Measurements from ENCODE around the gene FGF12.

The FGF12 gene

DNA sequence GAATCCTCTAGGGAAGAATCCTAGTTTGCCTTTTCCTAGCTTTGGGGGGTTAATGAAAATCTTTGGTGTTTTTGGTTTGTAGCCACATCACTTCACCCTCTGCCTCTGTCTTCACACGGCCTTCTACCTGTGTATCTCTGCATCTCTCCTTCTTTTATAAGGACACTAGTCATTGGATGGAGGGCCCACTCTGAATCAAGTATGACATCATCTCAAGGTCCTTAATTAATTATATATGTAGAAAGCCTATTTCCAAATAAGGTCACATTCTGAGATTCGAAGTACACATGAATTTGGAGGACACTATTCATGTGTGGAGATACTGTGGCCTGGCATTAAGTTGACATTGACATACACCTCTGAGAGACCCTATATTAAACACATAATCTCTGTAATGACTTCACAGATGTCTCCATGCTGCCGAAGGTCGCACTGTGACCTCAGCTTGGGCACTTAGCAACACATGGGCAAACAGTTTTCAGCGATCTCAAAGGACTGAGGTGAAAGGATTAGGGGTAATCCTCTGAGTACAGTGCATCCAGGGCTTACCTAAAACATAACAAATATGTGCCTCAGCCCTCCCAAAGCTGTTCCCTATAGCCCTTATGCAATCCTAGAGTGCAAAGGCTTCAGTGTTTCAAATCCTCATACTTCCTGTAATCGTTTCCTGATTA lies 446.0 kb downstream of the FGF12 start:
- no peak overlapping the region for H3K4me3 ChIP-seq (ENCODE audit: low read length)
- 91% methylated on average over 6 of the region's 6 CpGs for WGBS
- H3K9ac ChIP-seq (ENCODE audit: low read depth, low read length) = no peak overlapping the region
- no peaks in the 10 kb centered on the region for H3K9me3 ChIP-seq (ENCODE audit: insufficient read depth, low read depth, low read length)
- H3K27me3 ChIP-seq (ENCODE audit: insufficient read depth, low read length) = no peaks in the 10 kb centered on the region
- no peak overlapping the region for H3K27ac ChIP-seq (ENCODE audit: low read depth, low read length)
- H3K36me3 ChIP-seq (ENCODE audit: insufficient read depth, low read length) = no peaks in the 10 kb centered on the region
- H3K4me1 ChIP-seq (ENCODE audit: insufficient read depth, low read length) = no peaks in the 10 kb centered on the region

DNA sequence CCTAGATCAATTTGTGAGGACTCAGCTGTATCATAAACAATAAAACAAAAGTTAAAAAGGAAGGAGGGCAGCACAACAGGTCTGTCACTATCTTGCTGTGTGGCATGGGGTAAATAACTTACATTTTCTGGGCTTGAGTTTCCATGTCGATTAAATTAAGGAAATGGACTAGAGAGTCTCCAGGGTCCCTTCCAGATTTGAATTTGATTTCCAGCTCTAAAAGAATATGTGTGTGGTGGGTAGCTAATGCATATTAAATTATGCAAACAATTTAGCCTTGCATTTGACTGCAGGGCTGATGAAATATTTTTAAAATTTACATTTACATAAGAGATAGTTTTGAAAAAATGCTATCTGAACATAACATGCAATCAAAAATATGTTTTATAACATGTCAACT lies 447.7 kb downstream of the FGF12 start:
- Histone ChIP-seq H3K9ac (ENCODE audit: low read depth, low read length) (no peak overlapping the region), H3K4me3 (ENCODE audit: low read length) (no peak overlapping the region), H3K27ac (ENCODE audit: low read depth, low read length) (no peak overlapping the region), H3K9me3 (ENCODE audit: insufficient read depth, low read depth, low read length) (no peaks in the 10 kb centered on the region), H3K4me1 (ENCODE audit: insufficient read depth, low read length) (no peaks in the 10 kb centered on the region), H3K36me3 (ENCODE audit: insufficient read depth, low read length) (no peaks in the 10 kb centered on the region), H3K27me3 (ENCODE audit: insufficient read depth, low read length) (no peaks in the 10 kb centered on the region)
- 90% methylated on average over 1 of the region's 1 CpG for WGBS

DNA sequence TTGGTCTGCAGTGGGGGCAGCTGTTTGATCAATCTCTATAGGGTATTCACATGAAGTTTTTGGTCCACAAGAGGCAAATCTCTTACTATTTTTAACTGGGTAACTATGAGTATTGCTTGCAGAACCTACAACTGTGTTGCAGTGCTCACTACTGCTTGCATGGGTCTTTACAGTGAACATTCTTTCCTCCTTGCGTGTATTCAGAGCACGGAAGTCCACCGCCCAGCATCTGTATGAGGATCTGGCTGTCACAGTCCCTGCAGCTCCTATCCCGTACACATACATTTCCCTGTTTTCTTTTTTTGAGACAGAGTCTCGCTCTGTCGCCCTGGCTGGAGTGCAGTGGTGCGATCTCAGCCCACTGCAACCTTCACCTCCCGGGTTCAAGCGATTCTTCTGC lies 449.9 kb downstream of the FGF12 start:
- no peak overlapping the region for H3K9ac ChIP-seq (ENCODE audit: low read depth, low read length)
- H3K9me3 ChIP-seq (ENCODE audit: insufficient read depth, low read depth, low read length) = no peaks in the 10 kb centered on the region
- no peak overlapping the region for H3K27ac ChIP-seq (ENCODE audit: low read depth, low read length)
- peaks cover 14% of the 10 kb centered on the region for H3K4me1 ChIP-seq (ENCODE audit: insufficient read depth, low read length)
- no peaks in the 10 kb centered on the region for H3K27me3 ChIP-seq (ENCODE audit: insufficient read depth, low read length)
- H3K4me3 ChIP-seq (ENCODE audit: low read length) = no peak overlapping the region
- 94% methylated on average over 9 of the region's 9 CpGs for WGBS
- no peaks in the 10 kb centered on the region for H3K36me3 ChIP-seq (ENCODE audit: insufficient read depth, low read length)

DNA sequence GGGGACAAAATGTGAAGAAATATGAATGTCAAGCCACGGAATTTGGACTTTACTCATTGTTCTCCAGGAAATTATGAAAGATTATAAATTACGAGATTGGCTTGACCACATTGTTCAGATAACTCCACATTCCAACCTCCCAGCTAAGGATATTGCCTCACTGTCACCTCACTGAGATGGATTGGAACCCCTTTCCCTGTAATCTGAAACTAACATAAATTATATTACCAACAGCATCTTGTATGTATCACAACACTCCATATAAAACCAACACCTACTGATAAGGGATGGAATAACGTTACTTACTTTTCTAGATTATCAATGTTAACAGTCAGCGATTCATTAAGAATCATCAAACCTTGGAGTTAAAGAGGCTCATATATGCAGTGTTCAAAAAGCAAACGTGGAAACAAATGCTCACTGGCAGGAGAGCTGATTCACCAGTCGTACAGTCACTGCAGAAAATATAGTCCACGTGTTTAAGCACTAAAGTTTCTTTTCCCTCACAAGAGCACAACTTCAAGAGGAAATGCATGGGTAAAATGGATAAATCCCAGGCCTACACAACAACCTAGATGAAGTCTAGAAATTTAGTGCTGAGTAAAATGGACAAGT lies 451.5 kb downstream of the FGF12 start:
- no peaks in the 10 kb centered on the region for H3K36me3 ChIP-seq (ENCODE audit: insufficient read depth, low read length)
- H3K4me3 ChIP-seq (ENCODE audit: low read length) = no peak overlapping the region
- no peaks in the 10 kb centered on the region for H3K27me3 ChIP-seq (ENCODE audit: insufficient read depth, low read length)
- H3K9me3 ChIP-seq (ENCODE audit: insufficient read depth, low read depth, low read length) = no peaks in the 10 kb centered on the region
- 92% methylated on average over 7 of the region's 7 CpGs for WGBS
- H3K27ac ChIP-seq (ENCODE audit: low read depth, low read length) = no peak overlapping the region
- H3K9ac ChIP-seq (ENCODE audit: low read depth, low read length) = no peak overlapping the region
- H3K4me1 ChIP-seq (ENCODE audit: insufficient read depth, low read length) = peaks cover 14% of the 10 kb centered on the region

DNA sequence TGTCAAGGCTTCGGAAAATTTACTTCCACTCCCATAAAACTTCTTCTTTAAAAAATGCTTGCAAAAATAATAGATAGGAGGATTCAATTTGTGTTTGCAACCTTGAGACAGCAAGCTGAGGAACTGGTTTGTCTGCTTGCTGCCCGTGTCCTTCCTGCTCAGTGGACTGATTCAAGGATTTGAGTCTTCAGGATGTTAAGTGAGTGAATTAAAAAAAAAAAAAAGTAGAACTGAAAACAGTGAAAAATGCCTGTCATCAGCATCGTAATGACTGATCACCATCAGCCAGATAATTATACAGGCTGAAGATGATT lies 453.7 kb downstream of the FGF12 start:
- no peak overlapping the region for H3K9ac ChIP-seq (ENCODE audit: low read depth, low read length)
- 84% methylated on average over 2 of the region's 3 CpGs for WGBS
- no peaks in the 10 kb centered on the region for H3K27me3 ChIP-seq (ENCODE audit: insufficient read depth, low read length)
- no peaks in the 10 kb centered on the region for H3K9me3 ChIP-seq (ENCODE audit: insufficient read depth, low read depth, low read length)
- peaks cover 14% of the 10 kb centered on the region for H3K4me1 ChIP-seq (ENCODE audit: insufficient read depth, low read length)
- H3K36me3 ChIP-seq (ENCODE audit: insufficient read depth, low read length) = no peaks in the 10 kb centered on the region
- no peak overlapping the region for H3K27ac ChIP-seq (ENCODE audit: low read depth, low read length)
- no peak overlapping the region for H3K4me3 ChIP-seq (ENCODE audit: low read length)

DNA sequence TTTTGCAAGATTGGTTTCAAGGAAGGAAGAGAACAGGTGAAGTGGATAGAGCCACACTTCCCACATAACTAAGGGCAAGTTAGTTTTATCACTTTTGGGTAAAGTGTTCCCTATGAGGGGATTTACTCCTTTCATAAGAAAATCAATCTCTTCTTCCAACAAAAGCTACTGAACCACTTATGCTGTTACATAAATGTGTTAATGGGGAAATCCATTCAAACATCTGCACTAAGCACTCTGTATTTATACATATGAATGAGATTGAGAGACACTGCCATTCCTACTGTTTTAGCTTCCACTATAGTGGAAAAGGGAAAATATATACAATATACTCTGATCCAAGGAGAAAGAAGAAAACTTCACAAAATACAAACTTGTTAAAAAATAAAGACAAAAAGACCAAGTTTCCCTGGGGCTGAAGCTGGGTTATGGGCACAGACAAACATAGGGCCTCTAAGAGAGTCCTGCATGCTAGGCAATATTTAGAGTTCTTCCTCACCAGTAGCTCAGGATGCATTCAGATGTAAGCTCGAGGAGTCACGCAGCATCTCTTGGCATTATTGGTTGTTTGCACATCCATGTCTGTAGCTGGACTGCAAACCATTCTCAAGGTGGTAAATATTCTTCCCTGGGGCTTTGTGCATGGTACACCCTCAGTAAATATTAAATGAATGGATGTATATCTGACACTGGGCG lies 454.2 kb downstream of the FGF12 start:
- Histone ChIP-seq H3K4me3 (ENCODE audit: low read length) (no peak overlapping the region), H3K27me3 (ENCODE audit: insufficient read depth, low read length) (no peaks in the 10 kb centered on the region), H3K36me3 (ENCODE audit: insufficient read depth, low read length) (no peaks in the 10 kb centered on the region), H3K9ac (ENCODE audit: low read depth, low read length) (no peak overlapping the region), H3K27ac (ENCODE audit: low read depth, low read length) (no peak overlapping the region), H3K4me1 (ENCODE audit: insufficient read depth, low read length) (peaks cover 14% of the 10 kb centered on the region), H3K9me3 (ENCODE audit: insufficient read depth, low read depth, low read length) (no peaks in the 10 kb centered on the region)
- WGBS = 92% methylated on average over 2 of the region's 3 CpGs

DNA sequence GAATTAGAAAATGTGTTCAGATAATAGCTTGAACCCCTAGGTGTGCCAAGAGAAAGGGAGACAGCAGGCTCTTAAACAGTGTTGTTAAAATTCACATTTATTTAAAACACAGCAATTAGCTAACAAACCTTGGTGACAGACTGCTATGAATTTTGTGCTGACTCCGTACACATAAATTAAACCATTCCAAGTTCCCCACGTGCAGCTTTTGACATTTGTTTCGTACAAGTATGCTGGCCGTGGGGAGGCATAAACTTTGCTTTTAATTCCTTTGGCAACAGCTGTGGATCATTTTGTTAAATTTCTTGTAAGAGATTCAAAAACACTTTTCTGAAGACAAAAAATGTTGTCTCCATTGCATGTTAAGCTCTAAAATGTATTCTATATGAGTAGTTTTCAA lies 465.3 kb downstream of the FGF12 start:
- Histone ChIP-seq H3K36me3 (ENCODE audit: insufficient read depth, low read length) (no peaks in the 10 kb centered on the region), H3K9me3 (ENCODE audit: insufficient read depth, low read depth, low read length) (no peaks in the 10 kb centered on the region), H3K27me3 (ENCODE audit: insufficient read depth, low read length) (no peaks in the 10 kb centered on the region), H3K9ac (ENCODE audit: low read depth, low read length) (no peak overlapping the region), H3K27ac (ENCODE audit: low read depth, low read length) (no peak overlapping the region), H3K4me1 (ENCODE audit: insufficient read depth, low read length) (peaks cover 4% of the 10 kb centered on the region; the same call in 1 of the 2 replicates), H3K4me3 (ENCODE audit: low read length) (no peak overlapping the region)
- 84% methylated on average over 4 of the region's 4 CpGs for WGBS

DNA sequence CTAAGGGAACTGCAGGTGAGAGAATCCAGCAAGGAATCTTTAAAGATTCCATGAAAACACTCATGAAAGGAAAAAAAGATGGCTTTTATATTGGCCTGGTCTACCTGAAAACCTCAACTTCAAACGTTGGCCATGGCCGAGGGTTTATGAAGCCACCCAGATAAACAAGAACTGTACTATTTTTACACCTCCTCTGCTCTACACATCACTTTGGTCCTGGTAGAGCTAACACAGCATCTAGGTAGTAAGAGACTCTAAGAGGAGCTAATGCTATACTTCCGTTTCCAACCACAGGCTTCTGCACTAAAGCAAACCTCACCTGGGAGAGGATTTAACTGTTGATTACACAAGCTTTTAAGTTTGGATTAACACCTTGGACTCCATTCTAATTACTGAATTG lies 466.2 kb downstream of the FGF12 start:
- 94% methylated on average over 2 of the region's 3 CpGs for WGBS
- no peaks in the 10 kb centered on the region for H3K9me3 ChIP-seq (ENCODE audit: insufficient read depth, low read depth, low read length)
- no peaks in the 10 kb centered on the region for H3K36me3 ChIP-seq (ENCODE audit: insufficient read depth, low read length)
- H3K27ac ChIP-seq (ENCODE audit: low read depth, low read length) = no peak overlapping the region
- no peaks in the 10 kb centered on the region for H3K27me3 ChIP-seq (ENCODE audit: insufficient read depth, low read length)
- H3K4me1 ChIP-seq (ENCODE audit: insufficient read depth, low read length) = peaks cover 4% of the 10 kb centered on the region; the same call in 1 of the 2 replicates
- H3K9ac ChIP-seq (ENCODE audit: low read depth, low read length) = no peak overlapping the region
- H3K4me3 ChIP-seq (ENCODE audit: low read length) = no peak overlapping the region

DNA sequence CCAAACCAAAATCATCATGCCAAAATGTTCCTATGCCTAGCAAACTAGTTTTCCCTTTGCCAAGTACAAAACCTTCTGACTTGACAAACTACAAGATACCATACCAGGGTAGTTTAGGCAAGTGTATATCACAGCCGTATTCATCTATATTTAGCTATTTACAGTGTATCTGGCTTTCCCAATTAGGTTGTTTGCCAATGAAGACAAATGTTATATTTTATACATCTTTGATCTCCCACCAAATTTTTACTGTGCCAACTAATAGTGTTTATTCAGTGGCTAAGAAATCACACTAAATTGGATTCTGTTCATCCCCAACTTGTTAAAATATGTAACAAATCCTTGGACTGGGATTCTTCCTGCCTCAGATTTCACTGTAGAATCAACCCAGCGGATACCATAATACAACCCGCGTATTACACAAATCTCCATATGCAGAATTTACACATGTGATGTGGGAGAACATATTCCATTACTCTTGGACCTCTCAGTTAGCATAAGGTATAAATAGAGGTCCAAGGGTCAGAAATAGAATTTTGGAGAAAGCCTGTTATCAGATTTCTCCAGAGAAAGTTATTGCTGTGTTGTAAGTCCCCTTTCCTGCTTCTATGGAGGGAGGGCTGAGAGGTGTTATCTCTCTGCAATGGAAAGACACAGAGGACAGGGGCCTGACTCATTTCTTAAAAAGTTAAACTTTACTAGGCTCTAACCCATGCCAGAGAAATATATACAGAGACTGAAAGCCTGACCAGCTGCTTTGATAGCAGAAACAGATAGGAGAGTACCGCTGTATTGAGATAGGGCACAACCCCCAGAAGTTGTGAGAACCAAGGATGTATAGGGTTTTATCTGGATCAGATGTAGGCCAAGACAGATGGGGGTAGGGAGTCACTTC lies 467.0 kb downstream of the FGF12 start:
- Histone ChIP-seq H3K9me3 (ENCODE audit: insufficient read depth, low read depth, low read length) (no peaks in the 10 kb centered on the region), H3K36me3 (ENCODE audit: insufficient read depth, low read length) (no peaks in the 10 kb centered on the region), H3K4me3 (ENCODE audit: low read length) (no peak overlapping the region), H3K27me3 (ENCODE audit: insufficient read depth, low read length) (no peaks in the 10 kb centered on the region), H3K27ac (ENCODE audit: low read depth, low read length) (no peak overlapping the region), H3K9ac (ENCODE audit: low read depth, low read length) (no peak overlapping the region), H3K4me1 (ENCODE audit: insufficient read depth, low read length) (peaks cover 4% of the 10 kb centered on the region; the same call in 1 of the 2 replicates)
- 96% methylated on average over 3 of the region's 5 CpGs for WGBS

DNA sequence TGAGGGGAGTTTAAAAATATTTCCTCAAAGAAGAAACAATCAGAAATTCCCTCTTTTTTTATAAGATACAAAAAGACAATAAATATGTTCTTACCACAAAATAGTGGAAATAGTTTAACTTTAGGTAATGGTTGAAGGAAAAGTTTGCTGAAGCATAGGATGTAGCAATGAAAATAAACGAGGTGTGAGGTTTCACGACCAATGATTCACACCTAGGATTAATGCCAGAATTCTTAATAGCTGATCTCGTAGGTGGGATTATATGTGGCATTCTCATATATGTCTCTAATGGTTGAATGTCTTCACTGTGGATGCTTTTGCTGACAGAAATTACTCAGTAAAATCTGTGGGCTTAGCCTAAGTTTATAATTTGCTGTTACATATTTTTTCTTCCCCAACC lies 467.7 kb downstream of the FGF12 start:
- Histone ChIP-seq H3K4me1 (ENCODE audit: insufficient read depth, low read length) (peaks cover 4% of the 10 kb centered on the region; the same call in 1 of the 2 replicates), H3K27ac (ENCODE audit: low read depth, low read length) (no peak overlapping the region), H3K9me3 (ENCODE audit: insufficient read depth, low read depth, low read length) (no peaks in the 10 kb centered on the region), H3K36me3 (ENCODE audit: insufficient read depth, low read length) (no peaks in the 10 kb centered on the region), H3K27me3 (ENCODE audit: insufficient read depth, low read length) (no peaks in the 10 kb centered on the region), H3K4me3 (ENCODE audit: low read length) (no peak overlapping the region), H3K9ac (ENCODE audit: low read depth, low read length) (no peak overlapping the region)
- WGBS = 91% methylated on average over 3 of the region's 3 CpGs

DNA sequence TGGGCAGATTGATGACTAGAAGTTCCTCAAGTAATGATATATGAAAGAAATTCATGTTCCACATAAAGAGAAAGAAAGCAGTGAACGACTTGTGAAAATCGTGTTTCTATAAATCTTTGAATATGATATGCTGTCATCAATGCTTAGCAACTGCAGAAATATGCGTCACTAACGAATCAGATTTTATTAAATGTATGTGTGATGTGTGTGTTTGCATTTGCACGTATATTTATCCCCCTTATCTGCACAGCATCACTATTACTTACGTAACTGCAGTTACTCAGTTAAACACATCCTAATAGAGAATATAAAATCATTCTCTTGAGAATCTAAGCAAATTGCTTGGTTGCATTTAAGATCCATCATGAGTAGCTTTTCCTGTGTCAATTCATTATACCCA lies 468.6 kb downstream of the FGF12 start:
- no peak overlapping the region for H3K9ac ChIP-seq (ENCODE audit: low read depth, low read length)
- H3K9me3 ChIP-seq (ENCODE audit: insufficient read depth, low read depth, low read length) = no peaks in the 10 kb centered on the region
- H3K27me3 ChIP-seq (ENCODE audit: insufficient read depth, low read length) = no peaks in the 10 kb centered on the region
- no peak overlapping the region for H3K27ac ChIP-seq (ENCODE audit: low read depth, low read length)
- 81% methylated on average over 5 of the region's 6 CpGs for WGBS
- no peak overlapping the region for H3K4me3 ChIP-seq (ENCODE audit: low read length)
- H3K4me1 ChIP-seq (ENCODE audit: insufficient read depth, low read length) = peaks cover 4% of the 10 kb centered on the region; the same call in 1 of the 2 replicates
- H3K36me3 ChIP-seq (ENCODE audit: insufficient read depth, low read length) = no peaks in the 10 kb centered on the region
